NCI-H1694 treated with DMSO at 0.1 percent for 48 hours (cell line): Measurements from ENCODE around the gene MPHOSPH10.
"Not testable (repeated sequence)": the region's sequence is repeated elsewhere in the genome, so short reads cannot be mapped to it uniquely, and the experiment has no call there.

Experiments
- DNase-seq: peaks from one replicate; lab custom pipeline; 2025; lab: John Stamatoyannopoulos, UW

MPHOSPH10 gene

DNA sequence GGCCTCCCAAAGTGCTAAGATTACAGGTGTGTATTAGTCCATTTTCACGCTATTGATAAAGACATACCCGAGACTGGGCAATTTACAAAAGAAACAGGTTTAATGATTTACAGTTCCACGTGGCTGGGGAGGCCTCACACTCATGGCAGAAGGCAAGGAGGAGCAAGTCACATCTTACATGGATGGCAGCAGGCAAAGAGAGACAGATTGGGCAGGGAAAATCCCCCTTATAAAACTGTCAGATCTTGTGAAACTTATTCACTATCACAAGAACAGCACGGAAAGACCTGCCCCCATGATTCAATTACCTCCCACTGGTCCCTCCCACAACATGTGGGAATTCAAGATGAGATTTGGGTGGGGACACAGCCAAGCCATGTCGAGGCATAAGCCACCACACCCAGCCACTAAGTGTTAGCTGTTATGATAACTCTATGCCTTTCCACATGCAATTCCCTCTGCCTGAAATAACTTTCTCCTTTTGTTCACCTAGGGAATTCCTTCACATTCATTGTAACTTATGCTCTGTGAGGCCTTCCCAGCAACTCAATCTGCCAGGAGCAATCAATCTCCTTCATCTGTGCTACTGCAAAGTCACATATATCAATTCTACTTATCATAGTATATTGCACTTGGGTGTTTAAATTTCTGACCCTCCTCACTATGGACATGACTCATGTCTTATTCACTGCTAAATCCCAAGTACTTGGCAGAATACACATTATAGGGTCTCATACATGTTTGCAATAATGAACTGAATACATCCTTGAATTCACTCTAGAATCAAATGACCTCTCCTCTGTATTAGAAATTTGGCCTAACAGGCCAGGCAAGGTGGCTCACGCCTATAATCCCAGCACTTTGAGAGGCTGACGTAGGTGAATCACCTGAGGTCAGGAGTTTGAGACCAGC lies 7.8 kb upstream of the MPHOSPH10 start:
- no peak for DNase-seq

DNA sequence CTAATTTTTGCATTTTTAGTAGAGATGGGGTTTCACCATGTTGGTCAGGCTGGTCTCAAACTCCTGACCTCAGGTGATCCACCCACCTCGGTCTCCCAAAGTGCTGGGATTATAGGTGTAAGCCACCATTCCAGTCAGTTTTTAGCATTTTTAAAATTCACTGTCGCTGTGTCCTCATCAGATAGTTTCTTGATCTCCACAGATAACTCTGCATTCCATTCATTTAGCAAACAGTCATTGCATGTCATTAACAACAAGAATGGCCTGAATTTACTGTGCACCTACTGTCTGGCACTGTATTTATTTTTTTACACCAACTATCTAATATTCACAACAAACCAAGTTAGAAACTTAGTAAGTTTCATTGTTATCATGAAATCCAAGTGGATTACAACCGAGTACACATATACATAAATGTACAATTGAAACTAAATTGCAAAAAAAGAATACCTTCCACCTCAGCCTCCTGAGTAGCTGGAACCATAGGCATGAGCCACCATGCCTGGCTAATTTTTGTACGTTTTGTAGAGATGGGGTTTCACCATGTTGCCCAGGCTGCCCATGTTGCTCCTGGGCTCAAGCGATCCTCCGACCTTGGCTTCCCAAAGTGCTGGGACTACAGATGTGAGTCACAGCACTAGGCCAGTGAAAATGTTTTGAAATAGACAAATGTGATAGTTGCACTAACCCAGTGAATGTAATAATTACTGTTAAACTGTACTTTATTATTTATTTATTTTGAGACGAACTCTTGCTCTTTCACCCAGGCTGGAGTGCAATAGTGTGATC lies 4.7 kb upstream of the MPHOSPH10 start:
- DNase-seq = no peak

DNA sequence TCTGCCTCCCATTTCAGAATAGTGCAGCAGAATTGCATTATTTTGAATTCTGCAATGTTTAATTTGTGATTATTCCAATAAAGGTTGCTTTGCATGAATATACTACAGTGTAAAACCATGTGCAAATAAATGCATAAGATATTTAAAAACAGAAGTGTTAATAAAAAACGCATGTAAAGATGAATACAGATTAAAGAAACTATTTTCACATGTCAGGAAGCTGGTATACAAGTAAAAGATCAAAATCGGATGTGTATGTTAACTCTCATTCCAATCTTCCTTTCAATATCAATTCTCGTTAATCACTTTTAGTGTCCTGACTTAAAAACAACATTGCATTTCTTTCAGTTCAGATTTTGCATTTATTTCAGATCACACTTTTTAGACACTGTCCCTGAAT lies 3.5 kb upstream of the MPHOSPH10 start:
- DNase-seq = no peak

DNA sequence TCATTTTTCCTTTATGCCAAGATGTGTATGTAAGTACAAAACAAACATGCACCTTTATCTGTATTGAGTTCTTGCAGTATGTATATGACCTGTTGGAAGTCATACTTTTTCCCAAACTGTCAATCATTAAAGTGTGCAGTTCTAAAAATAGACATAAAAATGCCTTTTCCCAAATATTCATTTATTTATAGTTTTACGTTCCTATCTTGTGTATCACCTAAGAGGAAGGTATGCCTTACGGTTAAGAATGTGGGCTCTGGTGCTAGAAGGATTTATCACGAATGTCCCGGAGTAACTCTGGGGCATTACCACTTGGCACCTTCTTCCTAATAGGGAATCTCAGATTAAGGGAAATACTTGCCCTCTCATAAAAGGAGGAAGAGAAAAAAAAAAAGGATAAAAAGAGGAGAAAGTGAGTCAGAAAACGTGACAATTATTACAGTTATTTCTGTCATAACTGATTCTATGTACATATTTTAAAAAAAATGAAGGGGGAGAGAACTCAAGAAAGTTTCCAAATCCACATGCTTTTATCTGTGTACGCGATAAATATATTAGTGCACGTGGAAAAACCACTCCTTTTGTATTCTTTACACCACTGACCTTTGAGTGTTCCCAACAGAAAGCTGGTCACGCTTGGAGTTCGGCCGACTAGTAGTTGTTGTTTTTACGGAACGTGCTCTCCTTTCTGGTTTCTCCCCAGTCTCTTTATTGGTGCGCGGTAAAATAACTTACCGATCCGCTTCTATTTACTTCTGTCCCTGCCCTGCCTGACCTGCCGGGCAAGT lies 1.1 kb upstream of the MPHOSPH10 start:
- DNase-seq = no peak

DNA sequence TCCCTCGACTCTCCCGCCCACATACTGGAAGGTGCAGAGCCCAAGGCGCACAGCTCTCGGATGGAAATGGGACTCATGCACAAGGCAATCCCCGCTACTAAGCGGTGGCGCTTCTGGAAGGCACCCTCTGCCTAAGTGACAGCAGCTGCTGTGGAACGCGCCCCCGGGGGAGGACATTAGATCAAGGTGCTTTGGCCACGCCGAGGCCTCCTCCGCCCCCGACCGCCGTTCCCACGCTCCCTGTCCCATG lies 607 bp upstream of the MPHOSPH10 start:
- DNase-seq = no peak

DNA sequence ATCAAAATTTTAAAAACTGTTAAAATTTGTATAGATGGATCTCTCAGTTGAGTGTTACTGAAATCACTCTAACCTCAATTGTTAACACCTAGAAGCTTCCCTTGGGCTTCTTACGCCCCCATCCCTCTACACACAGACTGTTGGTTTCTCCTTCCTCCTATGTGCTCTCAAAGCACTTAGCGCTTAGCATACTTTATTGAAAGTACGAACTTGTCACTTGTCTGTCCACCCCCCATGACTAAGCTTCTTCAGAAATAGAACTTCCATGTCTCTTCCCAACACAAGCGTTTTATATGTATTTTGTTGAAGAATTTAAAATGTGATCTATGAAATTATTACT lies 441 bp downstream of the MPHOSPH10 start:
- no peak for DNase-seq

DNA sequence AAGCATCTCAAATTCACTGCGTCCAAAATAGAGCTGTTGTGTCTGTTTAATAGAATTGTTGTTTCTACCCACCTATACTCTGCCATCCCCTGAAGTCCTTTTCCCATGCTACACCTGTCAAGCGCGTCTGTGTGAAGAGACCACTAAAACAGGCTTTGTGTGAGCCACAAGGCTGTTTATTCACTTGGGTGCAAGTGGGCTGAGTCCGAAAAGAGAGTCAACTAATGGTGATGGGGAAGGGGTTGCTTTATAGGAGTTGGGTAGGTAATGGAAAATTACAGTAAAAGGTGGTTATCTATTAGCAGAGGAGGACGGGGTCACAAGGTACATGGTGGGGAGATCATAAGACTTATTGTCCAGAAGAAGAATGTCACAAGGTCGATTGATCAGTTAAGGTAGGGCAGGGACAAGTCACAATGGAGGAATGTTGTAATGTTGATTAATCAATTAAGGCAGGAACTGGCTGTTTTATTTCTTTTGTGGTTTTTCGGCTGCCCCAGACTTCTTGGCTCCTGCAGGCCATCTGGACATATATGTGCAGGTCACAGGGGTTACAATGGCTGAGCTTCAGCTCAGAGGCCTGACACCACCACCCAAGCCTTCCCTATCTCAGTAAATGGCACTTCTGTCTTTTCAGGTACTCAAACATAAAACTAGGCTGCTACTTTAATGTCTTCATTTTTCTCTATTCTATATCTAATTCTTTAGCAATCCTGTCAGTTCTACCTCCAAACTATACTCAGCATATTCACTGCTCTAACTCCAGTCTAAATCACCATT lies 1.1 kb downstream of the MPHOSPH10 start:
- DNase-seq = not testable (repeated sequence)

DNA sequence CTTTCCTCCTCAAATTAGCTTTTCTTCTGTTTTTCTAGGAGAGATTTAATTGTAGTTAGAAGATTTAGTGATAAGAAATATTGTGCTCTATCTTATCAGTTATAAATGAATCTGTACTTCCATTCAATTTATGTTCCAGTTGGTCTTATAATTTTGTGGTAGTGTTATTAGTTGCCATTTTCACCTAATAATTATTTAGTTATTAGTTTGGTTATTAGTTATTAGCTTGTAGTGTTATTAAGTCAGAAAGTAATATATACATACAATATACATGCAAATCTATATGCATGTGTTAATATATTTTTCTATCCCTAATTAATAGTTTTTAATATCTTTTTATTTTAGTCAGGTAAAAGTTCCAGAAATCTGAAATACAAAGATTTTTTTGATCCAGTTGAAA lies 3.2 kb downstream of the MPHOSPH10 start:
- no peak for DNase-seq

DNA sequence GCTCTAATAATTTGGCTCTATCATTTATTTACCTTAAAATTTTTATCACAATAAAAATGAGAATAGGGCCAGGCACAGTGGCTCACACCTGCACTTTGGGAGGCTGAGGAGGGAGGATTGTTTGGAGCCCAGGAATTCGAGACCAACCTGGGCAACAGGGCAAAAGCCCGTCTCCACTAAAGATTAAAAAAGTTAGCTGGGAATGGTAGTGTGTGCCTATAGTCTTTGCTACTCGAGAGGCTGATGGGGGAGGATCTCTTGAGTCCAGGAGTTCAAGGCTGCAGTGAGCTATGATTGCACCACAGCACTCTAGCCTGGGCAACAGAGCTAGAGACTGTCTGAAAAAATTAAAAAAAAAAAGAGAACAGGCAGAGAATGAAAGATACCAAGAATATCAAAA lies 5.7 kb downstream of the MPHOSPH10 start:
- DNase-seq = no peak

DNA sequence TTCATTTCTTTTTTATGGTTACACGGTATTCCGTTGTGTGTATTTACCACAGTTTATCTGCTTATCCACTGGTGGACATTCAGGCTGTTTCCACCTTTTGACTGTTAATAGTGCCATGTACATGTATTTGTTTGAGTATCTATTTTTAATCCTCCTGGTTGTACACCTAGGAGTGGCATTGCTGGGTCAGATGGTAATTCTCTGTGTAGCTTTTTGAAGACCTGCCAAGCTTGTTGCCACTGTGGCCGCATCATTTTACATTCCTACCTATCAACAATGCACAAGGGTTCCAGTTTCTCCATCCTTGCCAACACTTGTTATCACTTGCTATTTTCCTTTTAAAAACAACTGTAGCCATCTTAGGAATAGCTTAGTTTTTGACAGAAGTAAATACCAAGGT lies 13.3 kb downstream of the MPHOSPH10 start:
- no peak for DNase-seq

DNA sequence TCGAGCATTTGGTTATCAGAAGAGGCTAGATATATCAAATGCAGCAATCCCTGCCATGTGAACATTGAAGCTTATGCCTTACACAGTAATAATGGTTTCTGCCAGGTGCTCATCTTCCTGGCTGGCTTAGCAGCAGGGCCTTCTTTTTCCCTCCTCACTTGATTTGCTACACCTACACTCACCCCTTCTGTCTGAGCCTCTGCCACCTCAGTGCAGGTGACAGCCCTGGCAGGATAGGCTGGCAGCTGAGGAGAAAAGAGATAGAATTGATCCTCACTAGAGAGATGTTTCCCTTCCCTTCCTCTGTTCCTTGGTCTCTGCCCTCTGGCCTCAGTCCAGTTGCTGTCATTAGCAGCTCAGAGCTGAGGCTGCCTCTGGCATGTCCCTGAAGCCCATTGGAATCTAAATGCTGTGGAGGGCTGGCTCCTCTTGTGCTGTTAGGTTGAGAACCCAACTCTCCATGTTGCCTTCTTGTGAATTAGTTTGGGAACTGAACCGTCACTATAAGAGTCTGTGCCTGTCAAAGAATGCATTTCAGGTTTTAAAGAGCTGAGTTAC lies 18.2 kb downstream of the MPHOSPH10 start:
- DNase-seq = no peak

DNA sequence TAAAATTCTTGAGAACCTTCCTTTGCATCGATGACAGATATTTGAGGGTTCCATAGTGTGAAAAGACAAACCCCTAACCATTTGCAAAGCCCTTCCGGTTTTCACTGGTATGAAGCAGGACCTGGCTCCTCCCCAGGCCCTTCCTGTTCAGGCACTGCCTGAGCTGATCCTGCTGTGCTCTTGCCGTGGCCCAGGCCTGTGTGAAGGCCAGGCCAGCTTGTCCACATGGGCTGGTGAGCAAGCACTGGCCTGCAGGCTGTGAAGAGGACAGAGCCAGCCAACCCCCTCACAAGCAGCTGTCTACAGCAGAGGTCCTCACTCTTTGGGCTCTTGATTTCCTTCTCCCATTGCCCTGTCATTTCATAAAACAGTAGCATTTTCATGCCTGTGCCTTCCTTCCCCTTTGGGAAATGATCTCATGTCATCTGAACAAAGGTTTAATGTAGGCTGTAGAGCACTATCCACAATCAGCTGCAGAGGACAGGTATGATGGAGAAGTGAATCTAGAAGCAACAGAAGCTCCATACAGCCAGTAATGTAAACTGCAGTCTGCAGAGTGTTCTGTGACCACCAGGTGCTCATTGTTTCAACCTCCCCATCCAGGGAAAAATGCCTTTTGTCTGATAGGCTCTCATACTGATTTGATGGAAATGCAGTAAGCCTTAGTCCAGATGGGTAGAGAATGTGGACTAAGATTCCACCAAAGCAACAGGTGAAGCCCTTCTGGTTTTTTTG lies 19.8 kb downstream of the MPHOSPH10 start:
- DNase-seq = no peak

DNA sequence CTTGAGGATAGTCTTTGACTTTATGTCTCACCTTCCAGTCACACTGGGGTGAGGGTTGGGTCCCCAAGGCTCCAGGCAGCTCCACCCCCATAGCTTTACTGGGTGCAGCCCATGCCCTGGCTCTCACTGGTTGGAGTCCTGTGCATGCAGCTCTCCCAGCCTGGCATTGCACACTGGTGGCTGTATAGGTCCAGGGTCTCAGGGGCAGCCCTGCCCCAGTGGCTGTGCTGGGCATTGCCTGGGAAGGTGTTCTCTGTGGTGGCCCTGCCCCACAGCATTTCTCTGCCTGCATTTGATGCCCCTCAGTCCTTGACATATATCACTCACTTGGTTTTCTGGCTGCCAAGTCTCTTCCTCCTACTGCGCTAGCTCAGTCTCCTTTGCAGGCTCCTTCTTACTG lies 21.2 kb downstream of the MPHOSPH10 start:
- DNase-seq = no peak

DNA sequence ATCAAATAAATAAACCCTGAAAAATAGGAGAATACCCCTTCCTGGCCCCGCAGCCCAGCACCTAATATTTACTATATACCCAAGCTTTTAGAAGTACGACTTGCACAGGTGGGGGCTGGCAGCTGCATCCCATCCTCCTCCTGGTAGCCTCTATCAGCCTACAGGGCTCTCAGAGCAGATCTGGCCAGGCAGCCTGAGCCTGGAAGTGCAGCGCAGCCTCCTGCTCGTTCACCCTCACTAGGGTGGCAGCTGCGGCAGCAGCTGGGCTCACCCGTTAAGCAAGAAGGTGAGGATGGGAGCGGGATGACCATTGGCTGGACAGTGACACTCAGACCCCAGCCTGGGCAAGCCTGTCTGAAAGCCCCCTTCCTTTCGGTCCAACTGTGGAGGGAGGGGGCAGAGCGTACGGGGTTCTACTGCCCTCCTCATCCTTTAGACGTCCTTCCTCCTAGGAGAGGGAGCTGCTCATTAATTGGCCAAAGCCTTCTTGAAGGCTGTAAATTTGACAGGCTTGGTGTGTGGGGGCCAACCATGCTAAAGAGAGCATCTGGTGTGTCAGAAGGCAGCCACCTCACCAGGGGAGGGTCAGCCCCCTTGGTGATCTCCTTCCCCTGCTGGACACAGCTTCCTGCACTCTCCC lies 23.3 kb downstream of the MPHOSPH10 start:
- DNase-seq = no peak

DNA sequence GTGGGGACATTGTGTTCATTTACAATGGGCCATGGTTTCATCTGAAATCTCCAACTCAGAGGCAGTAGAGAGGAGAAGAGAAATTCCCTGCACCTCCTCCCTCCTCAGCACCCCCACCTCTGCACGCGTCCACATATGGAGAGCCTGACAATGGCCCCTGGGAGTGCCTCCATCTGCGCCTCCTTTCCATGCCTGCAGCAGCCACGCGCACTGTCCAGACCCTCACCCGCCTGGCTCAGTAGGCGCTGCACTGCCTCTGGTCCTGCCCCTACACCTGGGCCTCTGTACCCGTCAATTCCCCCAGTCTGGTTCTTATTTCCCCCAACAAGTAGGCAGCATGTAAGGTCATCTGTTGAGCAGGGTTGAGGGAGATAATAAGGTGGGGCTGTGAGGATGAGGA lies 23.8 kb downstream of the MPHOSPH10 start:
- no peak for DNase-seq

DNA sequence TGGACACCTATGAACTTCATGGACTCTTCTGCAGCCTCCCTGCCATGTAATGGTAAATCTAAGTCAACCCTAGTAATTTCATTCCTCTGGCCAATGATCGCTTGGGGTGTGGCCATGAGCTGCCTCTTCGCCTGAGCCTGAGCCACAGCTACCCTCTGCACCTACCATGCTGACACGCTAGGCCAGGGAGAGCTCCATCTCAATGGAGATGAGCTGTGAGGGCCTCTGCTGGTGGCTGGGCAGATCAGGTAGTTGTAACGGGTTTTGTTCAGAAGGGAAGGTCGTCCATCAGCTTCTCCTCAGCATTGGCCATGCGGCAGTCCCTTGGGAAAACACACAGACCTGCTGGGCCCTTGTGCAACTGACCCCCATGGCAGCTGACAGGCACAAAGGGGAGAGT lies 24.4 kb downstream of the MPHOSPH10 start:
- DNase-seq = no peak

DNA sequence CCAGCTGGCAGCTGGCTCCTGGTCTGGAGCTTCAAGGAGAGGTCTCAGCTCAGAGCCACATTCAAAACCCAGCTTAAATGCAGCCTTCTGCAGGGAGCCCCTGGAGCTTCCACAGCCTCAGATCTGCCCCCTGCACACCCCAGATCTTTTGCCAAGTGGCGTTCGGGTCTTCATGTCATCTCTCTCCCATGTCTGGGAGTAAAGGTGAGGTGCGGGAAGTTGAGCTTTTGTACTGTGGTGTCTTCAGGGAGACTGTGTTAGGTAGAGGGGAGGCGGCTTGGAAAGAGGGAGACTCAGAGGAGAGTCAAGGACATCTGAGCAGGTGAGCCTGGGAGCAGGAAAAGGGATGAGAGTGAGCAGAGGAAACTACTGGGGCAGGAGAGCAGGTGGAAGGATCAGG lies 25.4 kb downstream of the MPHOSPH10 start:
- no peak for DNase-seq

DNA sequence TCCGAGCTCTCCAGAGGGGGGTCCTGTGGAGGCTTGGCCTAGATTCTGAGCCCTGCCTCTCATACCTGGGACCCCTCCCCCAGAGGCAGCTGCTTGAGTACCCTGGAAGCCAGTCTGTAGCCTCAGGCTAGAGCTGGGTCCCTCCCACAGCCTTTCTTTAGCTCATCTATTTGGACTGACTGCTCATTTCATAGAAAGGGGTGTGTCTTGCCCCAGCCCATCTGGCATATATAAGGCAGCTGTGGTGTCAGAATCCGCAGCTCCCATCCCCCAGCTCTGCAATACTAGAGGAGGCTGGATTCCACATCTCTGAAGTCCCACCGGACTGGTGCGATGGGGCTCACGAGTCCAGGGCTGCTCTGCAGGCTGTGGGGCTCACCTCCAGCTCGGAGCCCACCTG lies 26.1 kb downstream of the MPHOSPH10 start:
- peak; percentile 92 for DNase-seq

DNA sequence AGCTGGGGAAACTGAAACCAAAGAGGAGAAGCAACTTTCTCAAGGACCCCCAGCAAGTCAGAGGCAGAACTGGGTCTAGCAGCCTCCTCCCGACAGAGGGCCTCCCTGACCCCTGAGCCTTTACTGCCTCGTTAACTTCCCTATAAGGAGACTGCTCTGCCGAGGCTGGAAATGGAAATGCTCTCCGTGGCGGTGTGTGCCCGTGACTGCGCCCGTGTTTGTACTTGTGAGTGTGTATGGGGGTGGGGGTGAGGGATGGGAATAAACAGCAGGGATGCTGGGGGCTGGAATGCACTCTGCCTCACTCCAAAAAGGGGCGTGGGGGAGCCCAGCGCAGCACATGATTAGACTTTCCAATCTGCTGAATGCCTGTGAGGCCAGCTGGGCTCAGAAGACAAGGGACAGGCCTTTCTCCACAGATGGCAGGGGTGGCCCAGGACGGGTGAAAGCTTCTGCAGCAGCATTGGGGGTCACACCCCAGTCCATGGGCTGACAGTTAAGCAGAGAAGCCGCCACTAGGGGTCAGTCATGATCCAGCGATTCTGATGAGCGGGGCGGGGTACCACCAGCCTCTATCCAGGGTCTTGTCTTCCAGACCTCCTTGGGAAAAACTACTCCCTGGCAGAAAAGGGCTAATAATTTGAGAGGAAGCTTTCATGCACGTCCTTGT lies 26.8 kb downstream of the MPHOSPH10 start:
- peak; percentile 54 for DNase-seq

DNA sequence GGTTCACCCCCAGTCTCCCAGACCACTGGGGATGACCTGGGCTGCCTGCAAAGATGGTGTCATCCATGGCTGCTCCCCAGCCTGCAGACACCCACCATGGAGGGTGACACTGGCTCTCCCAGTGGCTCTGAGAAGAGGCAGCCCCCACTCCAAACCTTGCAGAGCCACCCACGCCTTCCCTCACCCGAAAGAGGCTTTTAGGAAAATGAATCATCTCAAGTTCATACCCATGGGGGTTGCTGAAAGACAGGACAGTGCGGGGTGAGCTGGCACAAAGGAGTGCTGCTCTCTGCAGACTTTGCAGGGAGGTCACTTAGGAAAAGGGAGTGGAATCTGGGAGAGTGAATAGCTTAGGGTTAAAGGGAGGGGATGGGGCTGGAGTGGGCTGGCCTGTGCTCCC lies 36.4 kb downstream of the MPHOSPH10 start:
- DNase-seq = no peak
